T-cell (primary cell): ENCODE measurements around the gene NR2C2AP. TPM values are rescaled to one million over a fixed set of nuclear protein-coding genes. Genes with fewer than 3 reads are reported as not detected.

Experiments used
- ATAC-seq, 4 experiments: fragments of 200-7000 bp in 3 of 4; fragments of 150-1000 bp in 1 of 4; cut with Tn5 transposase; replicated peaks in 1 of 4; 1 replicate in 3 of 4; 2 replicates in 1 of 4; pipeline ENCODE4 v1.10.0; 2021; ENCODE audit warnings: moderate library complexity in 3 of 4, mild to moderate bottlenecking in 2 of 4, moderate number of reproducible peaks in 1 of 4
- CTCF ChIA-PET, 2 donors: fragments of 300-600 bp; sonication (Branson Sonifier 250); formaldehyde crosslinking; loops; one replicate each; lab custom pipeline; 2022; ENCODE audit warnings: antibody characterized with exemption in 2 of 2; lab: Charles Lee
- POLR2A ChIA-PET, 2 donors: fragments of 300-600 bp; sonication (Branson Sonifier 250); formaldehyde crosslinking; loops; one replicate each; lab custom pipeline; 2022; ENCODE audit warnings: antibody characterized with exemption in 2 of 2; lab: Charles Lee
- DNase-seq, 35 experiments: peaks; one replicate each; pipeline versions ENCODE4 v3.0.0 to v3.0.0-alpha.2; 2013 to 2023
- H3K27ac ChIP-seq: one replicate; pipeline ENCODE4 v1.5.1; 2013; ENCODE audit warnings: low read length
- H3K27me3 ChIP-seq, 2 experiments: replicated peaks in 1 of 2; 1 replicate in 1 of 2; 2 replicates in 1 of 2; pipeline versions ENCODE4 v1.6.1 to v1.7.0; 2013; ENCODE audit warnings: low read length in 1 of 2, mixed read lengths in 1 of 2; ENCODE audit not compliant: control insufficient read depth in 2 of 2, insufficient read depth in 2 of 2; ENCODE audit errors: extremely low read depth in 1 of 2
- H3K36me3 ChIP-seq, 2 donors: 1 replicate in 1 of 2; 2 replicates in 1 of 2; pipeline versions ENCODE4 v1.6.1 to v1.7.0; 2013; ENCODE audit warnings: low read length in 1 of 2; ENCODE audit not compliant: control insufficient read depth in 2 of 2, insufficient read depth in 1 of 2; ENCODE audit errors: extremely low read depth in 1 of 2
- H3K4me1 ChIP-seq, 2 experiments: 1 replicate in 1 of 2; 2 replicates in 1 of 2; pipeline versions ENCODE4 v1.6.1 to v1.7.0; 2013; ENCODE audit warnings: low read length in 2 of 2, mixed read lengths in 1 of 2; ENCODE audit not compliant: insufficient read depth in 2 of 2, control insufficient read depth in 1 of 2; ENCODE audit errors: extremely low read depth in 1 of 2
- H3K4me3 ChIP-seq, 2 donors: 1 replicate in 1 of 2; 2 replicates in 1 of 2; pipeline versions ENCODE4 v1.5.1 to v1.7.0; 2013; ENCODE audit warnings: mild to moderate bottlenecking in 2 of 2, low read length in 1 of 2, moderate library complexity in 1 of 2; ENCODE audit not compliant: control insufficient read depth in 1 of 2; ENCODE audit errors: extremely low read depth in 1 of 2
- H3K9me3 ChIP-seq: 2 replicates; pipeline ENCODE4 v1.7.0; 2013
- H3K27ac Mint-ChIP-seq, 2 donors: one replicate each; pipeline ENCODE4 v1.8.0; 2020 to 2021; ENCODE audit warnings: mild to moderate bottlenecking in 2 of 2, mixed read lengths in 2 of 2
- H3K27me3 Mint-ChIP-seq, 2 donors: one replicate each; pipeline ENCODE4 v1.8.0; 2021 to 2022; ENCODE audit warnings: mixed read lengths in 2 of 2
- H3K36me3 Mint-ChIP-seq: one replicate; pipeline ENCODE4 v1.8.0; 2021; ENCODE audit warnings: mixed read lengths
- H3K4me1 Mint-ChIP-seq, 3 donors: one replicate each; pipeline ENCODE4 v1.8.0; 2020 to 2022; ENCODE audit warnings: mixed read lengths in 3 of 3, mild to moderate bottlenecking in 1 of 3
- H3K4me3 Mint-ChIP-seq, 3 donors: one replicate each; pipeline ENCODE4 v1.8.0; 2020 to 2022; ENCODE audit warnings: mild to moderate bottlenecking in 3 of 3, mixed read lengths in 3 of 3, moderate library complexity in 3 of 3
- H3K9me3 Mint-ChIP-seq, 3 donors: one replicate each; pipeline ENCODE4 v1.8.0; 2020 to 2022; ENCODE audit warnings: mixed read lengths in 3 of 3
- WGBS: methylation state at CpG from one replicate; pipeline ENCODE4 v1.1.5; 2013; ENCODE audit warnings: missing lambda C conversion rate; ENCODE audit not compliant: insufficient coverage; 5-methylcytosine and 5-hydroxymethylcytosine counted together
- total RNA-seq, 35 experiments: library from RNA in 6 of 35; stranded (reverse) in 6 of 35; fragments of 120-200 nt in 1 of 35; gene quantifications; one replicate each; pipeline versions ENCODE4 v1.2.1 to v1.2.4 and lab custom pipeline; 2013 to 2026

NR2C2AP gene
- total RNA-seq, 5 donors from 2014 or later (not counting 1 experiment from before 2014, with no cell fraction given): 17.8 to 32.2 (median 28.6) TPM

DNA sequence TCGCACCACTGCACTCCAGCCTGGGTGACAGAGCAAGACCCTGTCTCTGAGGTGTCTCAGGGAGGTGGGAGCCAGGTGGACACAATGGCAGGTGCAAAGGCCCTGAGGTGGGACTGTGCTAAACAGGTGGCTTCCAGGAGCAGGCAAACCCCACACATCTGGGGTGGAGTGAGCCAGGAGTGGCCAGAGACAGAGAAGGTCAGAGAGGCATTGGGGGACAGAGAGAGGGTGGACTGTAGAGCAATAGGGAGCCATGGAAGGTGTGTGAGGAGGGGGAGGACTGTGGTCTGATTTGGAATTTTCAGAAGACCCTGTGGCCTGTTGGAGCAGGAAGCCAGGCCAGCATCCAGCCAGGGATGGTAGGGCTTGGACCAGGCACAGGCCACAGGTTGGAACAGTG, 37.8 kb downstream of the NR2C2AP start:
- Histone ChIP-seq H3K27me3 (peaks cover 0 to 8% of the 10 kb centered on the region in 2 experiments), H3K36me3 (peaks cover 0 to 5% of the 10 kb centered on the region in 2 donors), H3K4me3 (no peak overlapping the region), H3K9me3 (no peaks in the 10 kb centered on the region), H3K4me1 (peaks cover 0 to 11% of the 10 kb centered on the region in 2 experiments), H3K27ac (no peak overlapping the region)
- H3K4me3 Mint-ChIP-seq: no peak overlapping the region
- no peak overlapping the region for H3K27ac Mint-ChIP-seq
- DNase-seq: no peak
- peaks cover 11 to 17% (median 13%) of the 10 kb centered on the region in 3 donors for H3K4me1 Mint-ChIP-seq
- ChIA-PET CTCF (no interaction called here), POLR2A (no interaction called here)
- H3K27me3 Mint-ChIP-seq: no peaks in the 10 kb centered on the region
- H3K9me3 Mint-ChIP-seq: no peaks in the 10 kb centered on the region
- WGBS: 89% methylated on average over 1 of the region's 1 CpG
- no peak for ATAC-seq
- no peaks in the 10 kb centered on the region for H3K36me3 Mint-ChIP-seq

DNA sequence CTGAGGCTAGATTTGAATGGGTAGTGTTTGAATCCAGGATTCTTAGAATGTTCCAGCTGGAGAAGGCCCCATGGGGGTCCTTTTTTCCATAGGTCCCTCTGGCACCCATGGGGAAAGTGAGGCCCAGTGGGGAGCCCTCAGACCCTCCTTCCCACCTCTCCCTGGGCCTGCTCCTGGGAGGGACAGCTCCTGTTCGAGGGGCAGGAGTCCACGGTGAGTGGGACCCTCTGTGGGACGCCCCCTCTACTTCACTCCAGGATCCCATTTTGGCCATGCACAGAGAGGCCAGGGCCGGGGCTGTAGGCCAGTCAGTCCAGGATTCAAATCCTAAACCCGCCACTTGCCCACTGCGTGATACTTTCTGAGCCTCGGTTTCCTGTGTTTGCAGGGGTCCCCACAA, 40.7 kb downstream of the NR2C2AP start:
- Histone ChIP-seq H3K27me3 (no peaks in the 10 kb centered on the region), H3K36me3 (peaks cover 0 to 5% of the 10 kb centered on the region in 2 donors), H3K27ac (no peak overlapping the region), H3K4me1 (no peaks in the 10 kb centered on the region), H3K9me3 (no peaks in the 10 kb centered on the region), H3K4me3 (no peak overlapping the region)
- Mint-ChIP-seq H3K36me3 (peaks cover 4% of the 10 kb centered on the region), H3K9me3 (no peaks in the 10 kb centered on the region), H3K27ac (no peak overlapping the region), H3K4me3 (no peak overlapping the region), H3K27me3 (no peaks in the 10 kb centered on the region), H3K4me1 (peaks cover 2 to 7% (median 2%) of the 10 kb centered on the region in 3 donors)
- CTCF ChIA-PET: no interaction called here
- ATAC-seq: no peak
- POLR2A ChIA-PET: no interaction called here
- no peak for DNase-seq
- WGBS: 91% methylated on average over 7 of the region's 7 CpGs

DNA sequence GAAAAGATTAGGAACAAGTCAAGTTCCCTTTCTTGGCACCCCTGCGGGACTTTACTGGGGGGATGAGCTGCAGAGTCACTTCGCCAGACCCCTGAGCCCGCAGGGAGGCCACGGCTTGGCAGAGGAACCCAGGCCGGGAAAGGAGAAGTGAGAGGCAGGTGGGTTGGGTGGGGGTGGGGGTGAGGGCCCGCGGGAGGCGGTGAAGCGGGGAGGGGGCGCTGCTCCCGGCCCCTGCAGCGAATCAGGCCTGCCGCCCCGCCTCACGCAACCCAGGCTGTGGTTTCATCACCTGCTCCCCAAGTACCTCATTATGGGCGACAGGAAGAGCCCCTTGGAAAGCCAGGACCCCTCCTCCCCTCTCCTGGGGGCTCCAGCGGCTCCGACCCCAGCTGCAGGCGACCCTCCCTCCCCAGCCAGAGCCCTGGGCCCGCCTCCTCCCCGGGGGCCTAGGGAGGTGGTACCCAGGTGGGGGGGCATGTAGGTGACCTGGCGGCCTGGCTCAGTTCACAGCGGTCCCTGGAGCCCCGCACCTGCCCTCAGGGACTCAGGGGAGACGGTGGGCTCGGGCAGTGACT, 42.7 kb downstream of the NR2C2AP start:
- 72% methylated on average over 6 of the region's 26 CpGs for WGBS
- DNase-seq (no peak), ATAC-seq (no peak)
- Histone ChIP-seq H3K27ac (no peak overlapping the region), H3K9me3 (no peaks in the 10 kb centered on the region), H3K27me3 (no peaks in the 10 kb centered on the region), H3K4me3 (no peak overlapping the region), H3K36me3 (peaks cover 2 to 3% of the 10 kb centered on the region in 2 donors), H3K4me1 (no peaks in the 10 kb centered on the region)
- Mint-ChIP-seq H3K4me3 (no peak overlapping the region), H3K4me1 (peaks cover 2 to 7% (median 2%) of the 10 kb centered on the region in 3 donors), H3K9me3 (no peaks in the 10 kb centered on the region), H3K27me3 (no peaks in the 10 kb centered on the region), H3K27ac (no peak overlapping the region), H3K36me3 (peaks cover 16% of the 10 kb centered on the region)
- POLR2A ChIA-PET: no interaction called here
- CTCF ChIA-PET: interaction anchor here in 1 of 2 donors (0.7 kb wide), 1 partner anchor 1828 kb away, joined by 3 read pairs; no protein-coding TSS in a partner anchor

DNA sequence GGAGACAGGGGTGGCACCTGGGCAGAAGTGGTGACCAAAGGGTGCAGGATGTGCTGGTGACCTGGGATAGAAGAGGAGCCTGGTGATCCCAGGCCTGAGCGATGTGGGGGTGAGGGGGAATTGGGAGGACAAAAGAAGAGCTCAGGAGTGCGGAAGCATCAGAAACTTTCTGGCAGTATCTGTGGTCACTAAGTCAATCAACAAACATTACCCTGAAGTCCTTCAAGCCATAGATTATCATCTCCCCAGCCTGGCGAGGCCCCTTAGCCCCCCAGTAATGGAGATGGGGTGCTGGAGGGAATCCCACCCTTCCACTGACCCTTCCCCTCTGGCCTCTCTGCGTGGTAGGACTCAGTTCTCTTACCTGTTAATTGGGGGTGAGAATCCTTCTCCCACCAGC, 43.7 kb downstream of the NR2C2AP start:
- H3K4me1 ChIP-seq: no peaks in the 10 kb centered on the region
- no CpG with 5 or more reads among the region's 4 CpGs for WGBS
- no peak overlapping the region for H3K27ac ChIP-seq
- no peak for ATAC-seq
- Mint-ChIP-seq H3K4me3 (no peak overlapping the region), H3K36me3 (peaks cover 23% of the 10 kb centered on the region), H3K4me1 (peaks cover 2 to 7% (median 2%) of the 10 kb centered on the region in 3 donors), H3K27ac (no peak overlapping the region), H3K27me3 (no peaks in the 10 kb centered on the region), H3K9me3 (no peaks in the 10 kb centered on the region)
- no peak overlapping the region for H3K4me3 ChIP-seq
- H3K27me3 ChIP-seq: no peaks in the 10 kb centered on the region
- ChIA-PET POLR2A (no interaction called here), CTCF (interaction anchor here in 1 of 2 donors (0.6 to 0.7 kb wide), 4 partner anchors 18 to 1829 kb away, joined by 3 to 6 read pairs (median 4); no protein-coding TSS in a partner anchor)
- H3K9me3 ChIP-seq: no peaks in the 10 kb centered on the region
- no peak for DNase-seq
- H3K36me3 ChIP-seq: peaks cover 3 to 4% of the 10 kb centered on the region in 2 donors

DNA sequence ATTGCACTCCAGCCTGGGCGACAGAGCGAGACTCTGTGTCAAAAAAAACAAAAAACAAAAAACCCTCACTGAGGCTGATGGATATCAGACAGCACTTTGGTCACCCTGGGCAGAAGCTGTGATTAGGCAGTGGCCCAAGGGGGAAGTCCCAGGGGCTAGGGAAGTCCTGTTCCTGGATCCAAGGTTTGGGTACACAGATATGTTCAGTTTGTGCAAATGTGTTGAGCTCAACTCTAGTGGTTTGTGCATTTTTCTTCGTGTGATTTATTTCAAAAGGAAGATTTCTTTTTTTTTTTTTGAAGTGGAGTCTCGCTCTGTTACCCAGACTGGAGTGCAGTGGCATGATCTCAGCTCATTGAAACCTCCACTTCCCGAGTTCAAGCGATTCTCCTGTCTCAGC, 45.4 kb downstream of the NR2C2AP start:
- POLR2A ChIA-PET: no interaction called here
- no peak overlapping the region for H3K27ac ChIP-seq

DNA sequence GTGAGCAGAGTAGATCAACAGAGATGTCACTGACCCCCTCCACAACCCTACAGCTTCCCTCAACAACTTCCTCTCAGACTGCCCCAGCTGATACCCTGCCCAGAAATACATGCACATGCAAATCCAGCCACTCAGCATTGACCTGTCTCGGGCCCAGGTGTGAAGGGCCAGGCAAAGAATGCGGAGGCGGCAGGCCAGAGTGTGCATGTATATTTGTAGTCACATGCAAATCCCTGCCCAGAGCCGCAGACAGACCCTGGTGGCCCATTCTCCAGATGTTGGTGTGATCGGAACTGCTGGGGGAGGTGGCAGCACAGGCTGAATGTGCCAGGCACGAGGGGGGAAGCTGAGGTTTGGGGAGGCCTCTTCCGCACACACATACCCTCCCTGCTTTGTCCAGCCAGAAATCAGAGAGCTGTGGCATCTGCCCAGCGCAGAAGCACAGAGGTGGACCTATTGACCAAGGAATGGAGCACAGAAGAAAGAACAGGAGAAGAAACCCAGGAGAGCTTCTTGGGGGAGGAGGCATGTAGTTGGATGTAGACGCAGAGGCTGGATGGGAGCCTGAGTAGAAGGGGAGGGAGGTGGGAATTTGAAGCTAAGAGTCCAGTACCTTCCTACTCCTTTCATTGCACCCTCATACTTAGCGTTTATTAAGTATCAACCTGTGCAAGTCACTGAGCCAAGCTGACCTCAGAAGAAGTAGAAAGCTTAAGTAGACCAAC, 47.6 kb downstream of the NR2C2AP start:
- DNase-seq (no peak), ATAC-seq (no peak)
- no peaks in the 10 kb centered on the region for H3K9me3 ChIP-seq
- WGBS: 84% methylated on average over 3 of the region's 10 CpGs
- Mint-ChIP-seq H3K27me3 (no peaks in the 10 kb centered on the region), H3K4me3 (no peak overlapping the region), H3K36me3 (peaks cover 23% of the 10 kb centered on the region), H3K27ac (no peak overlapping the region), H3K9me3 (no peaks in the 10 kb centered on the region), H3K4me1 (no peaks in the 10 kb centered on the region)
- H3K4me1 ChIP-seq: no peaks in the 10 kb centered on the region
- no peaks in the 10 kb centered on the region for H3K27me3 ChIP-seq
- H3K4me3 ChIP-seq: no peak overlapping the region
- peaks cover 3 to 4% of the 10 kb centered on the region in 2 donors for H3K36me3 ChIP-seq
- ChIA-PET CTCF (interaction anchor here in 1 of 2 donors (1.1 kb wide), 1 partner anchor 1111 kb away, joined by 3 read pairs; no protein-coding TSS in a partner anchor), POLR2A (no interaction called here)
- H3K27ac ChIP-seq: no peak overlapping the region

More for the DNA sequence above, 45.4 kb downstream of the NR2C2AP start:
- DNase-seq: no peak
- Mint-ChIP-seq H3K4me1 (peaks cover 2 to 7% (median 2%) of the 10 kb centered on the region in 3 donors), H3K9me3 (no peaks in the 10 kb centered on the region), H3K36me3 (peaks cover 23% of the 10 kb centered on the region), H3K4me3 (no peak overlapping the region), H3K27me3 (no peaks in the 10 kb centered on the region), H3K27ac (no peak overlapping the region)
- CTCF ChIA-PET: interaction anchor here (0.6 to 1.1 kb wide), 3 partner anchors 12 to 68 kb away, joined by 3 to 5 read pairs (median 3); no protein-coding TSS in a partner anchor
- H3K36me3 ChIP-seq: peaks cover 3 to 4% of the 10 kb centered on the region in 2 donors
- no peaks in the 10 kb centered on the region for H3K4me1 ChIP-seq
- H3K9me3 ChIP-seq: no peaks in the 10 kb centered on the region
- ATAC-seq: no peak
- WGBS: 90% methylated on average over 2 of the region's 6 CpGs
- H3K4me3 ChIP-seq: no peak overlapping the region
- H3K27me3 ChIP-seq: no peaks in the 10 kb centered on the region
